OCI-LY1 (cell line): ENCODE measurements around the gene CDV3.
"Not testable (repeated sequence)": the region's sequence is repeated elsewhere in the genome, so short reads cannot be mapped to it uniquely, and the experiment has no call there.

ENCODE experiments used
- H2AFZ ChIP-seq: fragments of 200-600 bp; sonication (generic), shearing (Covaris generic); 2 replicates; pipeline ENCODE4 v1.6.0; 2014; ENCODE audit warnings: antibody characterized with exemption, mild to moderate bottlenecking, low read length
- H3F3A ChIP-seq: fragments of 200-600 bp; sonication (generic), shearing (Covaris generic); 2 replicates; pipeline ENCODE4 v1.6.0; 2014; ENCODE audit warnings: mild to moderate bottlenecking, antibody characterized with exemption, low read length, moderate library complexity; ENCODE audit not compliant: insufficient read depth
- H3K27ac ChIP-seq: fragments of 200-600 bp; sonication (generic); 2 replicates; pipeline ENCODE4 v1.5.1; 2014; ENCODE audit warnings: low read length, mixed run types, mild to moderate bottlenecking, low read depth; ENCODE audit not compliant: poor library complexity, severe bottlenecking
- H3K27me3 ChIP-seq: fragments of 200-600 bp; sonication (generic); 2 replicates; pipeline ENCODE4 v1.6.0; 2014; ENCODE audit warnings: antibody characterized with exemption, mild to moderate bottlenecking, low read length, moderate library complexity; ENCODE audit not compliant: insufficient read depth
- H3K36me3 ChIP-seq: fragments of 200-600 bp; sonication (generic); 2 replicates; pipeline ENCODE4 v1.6.1; 2014; ENCODE audit warnings: mild to moderate bottlenecking, antibody characterized with exemption, low read length, moderate library complexity, mixed read lengths; ENCODE audit not compliant: insufficient read depth
- H3K4me1 ChIP-seq: fragments of 200-600 bp; sonication (generic); 2 replicates; pipeline ENCODE4 v1.5.1; 2014; ENCODE audit warnings: mild to moderate bottlenecking, low read length, moderate library complexity; ENCODE audit not compliant: insufficient read depth, severe bottlenecking
- H3K4me2 ChIP-seq: fragments of 200-600 bp; sonication (generic), shearing (Covaris generic); 2 replicates; pipeline ENCODE4 v1.6.1; 2014; ENCODE audit warnings: low read length
- H3K4me3 ChIP-seq: fragments of 200-600 bp; sonication (generic); 2 replicates; pipeline ENCODE4 v1.5.1; 2014; ENCODE audit warnings: low read length, low read depth, mild to moderate bottlenecking, mixed read lengths; ENCODE audit not compliant: poor library complexity, severe bottlenecking
- H3K79me2 ChIP-seq: fragments of 200-600 bp; shearing (Covaris generic); 2 replicates; pipeline ENCODE4 v1.6.1; 2016; ENCODE audit warnings: mixed run types, low read length, mixed read lengths; ENCODE audit not compliant: insufficient read depth
- H3K9ac ChIP-seq: fragments of 200-600 bp; sonication (generic), shearing (Covaris generic); 2 replicates; pipeline ENCODE4 v1.6.1; 2014; ENCODE audit warnings: mild to moderate bottlenecking, low read length, mixed read lengths
- H3K9me2 ChIP-seq: fragments of 200-600 bp; sonication (generic), shearing (Covaris generic); 2 replicates; pipeline ENCODE4 v1.6.1; 2014; ENCODE audit warnings: low read depth, mild to moderate bottlenecking, low read length, mixed read lengths
- H3K9me3 ChIP-seq: fragments of 200-600 bp; shearing (Covaris generic); 2 replicates; pipeline ENCODE4 v1.6.1; 2014; ENCODE audit warnings: low read length, mixed read lengths
- H4K20me1 ChIP-seq: fragments of 200-600 bp; sonication (generic), shearing (Covaris generic); 2 replicates; pipeline ENCODE4 v1.6.0; 2016; ENCODE audit warnings: mild to moderate bottlenecking, low read length; ENCODE audit not compliant: insufficient read depth
- CTCF ChIP-seq: fragments of 200-600 bp; sonication (generic), shearing (Covaris generic); IDR thresholded peaks from 2 replicates; pipeline ENCODE4 v1.5.1; 2017; ENCODE audit warnings: mild to moderate bottlenecking, antibody characterized with exemption, low read length, moderate library complexity, mixed read lengths
- EZH2 ChIP-seq: fragments of 200-600 bp; sonication (generic), shearing (Covaris generic); IDR thresholded peaks from 2 replicates; pipeline ENCODE4 v1.8.0; 2017; ENCODE audit warnings: borderline replicate concordance, mixed run types, mild to moderate bottlenecking, antibody characterized with exemption, low read length, moderate library complexity, mixed read lengths

Gene CDV3

GRCh38 chr3:133538154-133538553, 35.3 kb upstream of the CDV3 start:
- peaks cover 2% of the 10 kb centered on the region; the same call in 1 of the 2 replicates for H3F3A ChIP-seq
- H3K4me2 ChIP-seq = no peak overlapping the region
- no peak overlapping the region for H2AFZ ChIP-seq
- H3K9me2 ChIP-seq = no peaks in the 10 kb centered on the region
- no peak overlapping the region for H3K4me3 ChIP-seq
- no peaks in the 10 kb centered on the region for H4K20me1 ChIP-seq
- peaks cover 5% of the 10 kb centered on the region; the same call in 1 of the 2 replicates for H3K9me3 ChIP-seq
- peaks cover 8% of the 10 kb centered on the region for H3K4me1 ChIP-seq
- H3K79me2 ChIP-seq = no peaks in the 10 kb centered on the region
- no peaks in the 10 kb centered on the region for H3K36me3 ChIP-seq
- H3K9ac ChIP-seq = no peak overlapping the region
- TF ChIP-seq CTCF (no peak), EZH2 (no peak)
- no peaks in the 10 kb centered on the region for H3K27me3 ChIP-seq
- no peak overlapping the region for H3K27ac ChIP-seq

- Histone ChIP-seq H3F3A (peaks cover 2% of the 10 kb centered on the region; the same call in 1 of the 2 replicates), H3K9ac (no peak overlapping the region), H3K79me2 (no peaks in the 10 kb centered on the region), H3K27me3 (no peaks in the 10 kb centered on the region), H2AFZ (no peak overlapping the region), H4K20me1 (no peaks in the 10 kb centered on the region), H3K9me3 (peaks cover 5% of the 10 kb centered on the region; the same call in 1 of the 2 replicates), H3K4me2 (no peak overlapping the region), H3K36me3 (no peaks in the 10 kb centered on the region), H3K4me3 (no peak overlapping the region), H3K9me2 (no peaks in the 10 kb centered on the region), H3K4me1 (peaks cover 8% of the 10 kb centered on the region), H3K27ac (no peak overlapping the region)
- no peak for TF ChIP-seq CTCF
- TF ChIP-seq EZH2 = no peak
Measured at GRCh38 chr3:133540896-133541674, 32.4 kb upstream of the CDV3 start.

GRCh38 chr3:133542871-133543270, 30.6 kb upstream of the CDV3 start:
- H3K4me3 ChIP-seq = no peak overlapping the region
- no peak for TF ChIP-seq EZH2
- TF ChIP-seq CTCF = no peak
- no peaks in the 10 kb centered on the region for H3K9me2 ChIP-seq
- no peaks in the 10 kb centered on the region for H3K79me2 ChIP-seq
- H3K4me1 ChIP-seq = peaks cover 21% of the 10 kb centered on the region
- no peaks in the 10 kb centered on the region for H3K27me3 ChIP-seq
- peaks cover 5% of the 10 kb centered on the region; the same call in 1 of the 2 replicates for H3K9me3 ChIP-seq
- no peak overlapping the region for H3K9ac ChIP-seq
- H4K20me1 ChIP-seq = no peaks in the 10 kb centered on the region
- no peak overlapping the region for H2AFZ ChIP-seq
- no peak overlapping the region for H3K4me2 ChIP-seq
- H3F3A ChIP-seq = peaks cover 5% of the 10 kb centered on the region; the same call in 1 of the 2 replicates
- H3K36me3 ChIP-seq = no peaks in the 10 kb centered on the region
- H3K27ac ChIP-seq = peak overlapping the region; percentile 17

- H3K4me2 ChIP-seq, H3K79me2 ChIP-seq, H3K4me3 ChIP-seq, H3K9me3 ChIP-seq, H3K9me2 ChIP-seq, H3K27ac ChIP-seq, H3K27me3 ChIP-seq, H2AFZ ChIP-seq, H3K9ac ChIP-seq, H4K20me1 ChIP-seq, H3K36me3 ChIP-seq: not testable (repeated sequence)
- Histone ChIP-seq H3F3A (peaks cover 18% of the 10 kb centered on the region), H3K4me1 (peaks cover 42% of the 10 kb centered on the region)
Measured at GRCh38 chr3:133544983-133545382, 28.5 kb upstream of the CDV3 start.
